ENCODE results near the gene ERBIN.

Gene ERBIN

DNA sequence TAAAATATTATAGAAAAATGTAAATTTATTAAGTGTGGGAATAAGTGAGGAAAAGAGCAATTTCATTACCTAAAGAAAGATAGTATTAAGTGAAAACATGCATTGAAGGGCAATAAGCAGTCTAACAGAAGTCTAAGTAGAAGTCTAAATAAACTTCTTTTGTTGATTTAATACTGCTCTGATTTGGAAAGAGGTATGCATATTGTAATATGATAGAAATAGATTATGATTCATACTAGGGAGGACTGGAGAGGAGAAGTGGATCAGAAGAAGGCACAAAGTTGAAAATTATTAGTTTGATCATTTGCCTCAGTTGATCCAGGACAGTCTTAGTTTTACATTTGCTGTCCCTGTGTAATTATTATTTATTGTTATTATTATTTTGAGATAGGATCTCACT is 6.6 kb upstream of the ERBIN start:
- no peak for DNase-seq
- no peaks in the 10 kb centered on the region for H3K27me3 ChIP-seq (ENCODE audit: control insufficient read depth in 1 of 2, insufficient read depth in 1 of 2, low read length in 2 of 2)
- H3K79me1 ChIP-seq (replicated peaks; ENCODE audit: low read length, poor library complexity, severe bottlenecking), result no peaks in the 10 kb centered on the region
- no peak overlapping the region for H3K4ac ChIP-seq (ENCODE audit: low read depth in 1 of 2, low read length in 2 of 2)
- no peak overlapping the region for H3K4me2 ChIP-seq (ENCODE audit: low read length, poor library complexity, severe bottlenecking)
- H2BK12ac ChIP-seq (ENCODE audit: low read length in 2 of 2), result no peak overlapping the region
- H3K23ac ChIP-seq (ENCODE audit: low read length in 2 of 2), result no peak overlapping the region
- no peak overlapping the region for H2AK5ac ChIP-seq (ENCODE audit: low read length, severe bottlenecking)
- no peak overlapping the region for H3K4me3 ChIP-seq (ENCODE audit: insufficient read depth in 1 of 2, low read depth in 1 of 2, low read length in 2 of 2)
- no peak overlapping the region for H3K18ac ChIP-seq (ENCODE audit: low read depth in 1 of 2, low read length in 2 of 2)
- no peak overlapping the region for H2BK5ac ChIP-seq (ENCODE audit: low read depth, low read length, poor library complexity, severe bottlenecking)
- H3K27ac ChIP-seq (ENCODE audit: low read length, poor library complexity, severe bottlenecking), result no peak overlapping the region
- no peaks in the 10 kb centered on the region for H3K36me3 ChIP-seq (ENCODE audit: control insufficient read depth in 1 of 2, insufficient read depth in 2 of 2, low read depth in 1 of 2, low read length in 2 of 2)
- no peak overlapping the region for H3K14ac ChIP-seq (ENCODE audit: low read length in 2 of 2)
- no peak overlapping the region for H2AFZ ChIP-seq (ENCODE audit: low read depth, low read length)
- H3K9me3 ChIP-seq (ENCODE audit: control insufficient read depth, low read length), result no peaks in the 10 kb centered on the region
- H3K9ac ChIP-seq (ENCODE audit: low read length), result no peak overlapping the region
- H4K91ac ChIP-seq (ENCODE audit: low read length), result no peak overlapping the region
- no peak overlapping the region for H2BK15ac ChIP-seq (ENCODE audit: low read depth, poor library complexity, severe bottlenecking)
- no peak overlapping the region for H4K8ac ChIP-seq (ENCODE audit: low read length)
- H2BK120ac ChIP-seq (ENCODE audit: low read depth, low read length), result no peak overlapping the region
- peaks cover 3% of the 10 kb centered on the region for H3K4me1 ChIP-seq (ENCODE audit: control insufficient read depth, insufficient read depth, low read depth, low read length)

DNA sequence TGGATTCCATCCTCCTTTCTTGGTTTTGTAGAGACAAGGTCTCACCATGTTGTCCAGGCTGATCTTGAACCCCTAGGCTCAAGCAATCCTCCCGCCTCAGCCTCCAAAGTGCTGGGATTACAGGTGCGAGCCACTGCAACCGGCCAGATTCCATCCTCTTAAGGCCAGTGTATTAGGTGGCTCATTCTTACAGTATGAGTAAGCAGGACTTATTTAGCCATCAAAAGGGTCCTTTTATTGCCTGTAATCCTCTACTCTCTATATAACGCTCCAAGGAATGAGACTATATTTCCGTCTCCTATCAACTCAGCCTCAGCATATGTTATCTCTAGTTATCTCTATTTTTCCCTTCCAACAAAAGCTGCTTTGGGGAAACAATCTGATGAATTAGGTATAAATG is 3.0 kb upstream of the ERBIN start:
- no peak overlapping the region for H2BK12ac ChIP-seq (ENCODE audit: low read length in 2 of 2)
- no peak overlapping the region for H4K8ac ChIP-seq (ENCODE audit: low read length)
- H2AK5ac ChIP-seq (ENCODE audit: low read length, severe bottlenecking), result no peak overlapping the region
- H3K23ac ChIP-seq (ENCODE audit: low read length in 2 of 2), result no peak overlapping the region
- H2BK120ac ChIP-seq (ENCODE audit: low read depth, low read length), result no peak overlapping the region
- no peak overlapping the region for H2AFZ ChIP-seq (ENCODE audit: low read depth, low read length)
- no peak overlapping the region for H4K91ac ChIP-seq (ENCODE audit: low read length)
- H3K4ac ChIP-seq (ENCODE audit: low read depth in 1 of 2, low read length in 2 of 2), result no peak overlapping the region
- H3K4me2 ChIP-seq (ENCODE audit: low read length, poor library complexity, severe bottlenecking), result no peak overlapping the region
- no peaks in the 10 kb centered on the region for H3K27me3 ChIP-seq (ENCODE audit: control insufficient read depth in 1 of 2, insufficient read depth in 1 of 2, low read length in 2 of 2)
- no peak overlapping the region for H3K9ac ChIP-seq (ENCODE audit: low read length)
- 94% methylated on average over 4 of the region's 5 CpGs for WGBS
- no peak overlapping the region for H3K14ac ChIP-seq (ENCODE audit: low read length in 2 of 2)
- H2BK5ac ChIP-seq (ENCODE audit: low read depth, low read length, poor library complexity, severe bottlenecking), result no peak overlapping the region
- no peak overlapping the region for H3K27ac ChIP-seq (ENCODE audit: low read length, poor library complexity, severe bottlenecking)
- no peak for DNase-seq
- no peaks in the 10 kb centered on the region for H3K9me3 ChIP-seq (ENCODE audit: control insufficient read depth, low read length)
- H2BK15ac ChIP-seq (ENCODE audit: low read depth, poor library complexity, severe bottlenecking), result no peak overlapping the region
- no peak overlapping the region for H3K4me3 ChIP-seq (ENCODE audit: insufficient read depth in 1 of 2, low read depth in 1 of 2, low read length in 2 of 2)
- H3K18ac ChIP-seq (ENCODE audit: low read depth in 1 of 2, low read length in 2 of 2), result no peak overlapping the region
- no peaks in the 10 kb centered on the region for H3K79me1 ChIP-seq (replicated peaks; ENCODE audit: low read length, poor library complexity, severe bottlenecking)
- H3K36me3 ChIP-seq (ENCODE audit: control insufficient read depth in 1 of 2, insufficient read depth in 2 of 2, low read depth in 1 of 2, low read length in 2 of 2), result no peaks in the 10 kb centered on the region
- H3K4me1 ChIP-seq (ENCODE audit: control insufficient read depth, insufficient read depth, low read depth, low read length), result peaks cover 6% of the 10 kb centered on the region

DNA sequence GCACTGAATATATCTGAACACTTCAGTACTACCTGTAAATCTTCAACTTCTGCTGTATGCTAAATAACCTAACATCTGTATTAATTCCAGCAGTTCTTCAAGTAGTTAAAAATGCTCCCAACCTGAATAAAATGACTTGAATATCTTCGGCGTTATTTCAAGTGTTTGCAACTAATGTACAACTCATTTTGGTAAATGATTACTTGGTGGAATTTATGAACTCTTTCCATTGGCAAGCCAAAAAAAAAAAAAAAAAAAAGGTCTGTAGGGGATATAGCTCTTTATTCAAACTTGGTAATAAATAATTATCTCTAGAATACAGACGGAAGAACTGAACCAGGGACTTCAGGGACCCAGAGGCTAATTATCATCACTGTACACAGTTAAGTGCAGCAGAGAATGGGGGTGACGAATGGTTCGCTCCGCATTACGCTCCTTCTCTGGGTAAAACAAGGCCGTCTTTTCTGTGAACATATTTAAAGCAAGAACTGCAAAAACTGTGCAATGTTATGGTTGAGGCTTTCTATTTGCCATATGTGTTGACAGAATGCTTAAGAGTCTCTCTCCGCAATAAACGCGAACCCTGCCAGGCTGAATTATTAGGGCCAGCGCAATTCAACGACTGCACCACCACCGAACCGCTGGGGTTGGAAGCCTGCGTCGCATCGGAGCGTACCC is 1.9 kb upstream of the ERBIN start:
- Histone ChIP-seq H3K9me3 (ENCODE audit: control insufficient read depth, low read length) (no peaks in the 10 kb centered on the region), H3K4ac (ENCODE audit: low read depth in 1 of 2, low read length in 2 of 2) (peak overlapping the region; percentile 84 to 95), H3K27me3 (ENCODE audit: control insufficient read depth in 1 of 2, insufficient read depth in 1 of 2, low read length in 2 of 2) (no peaks in the 10 kb centered on the region), H2BK12ac (ENCODE audit: low read length in 2 of 2) (peak overlapping the region; percentile 45 to 68), H4K91ac (ENCODE audit: low read length) (peak overlapping the region; percentile 54), H4K8ac (ENCODE audit: low read length) (peak overlapping the region; percentile 99), H3K79me1 (replicated peaks; ENCODE audit: low read length, poor library complexity, severe bottlenecking) (no peaks in the 10 kb centered on the region), H3K18ac (ENCODE audit: low read depth in 1 of 2, low read length in 2 of 2) (peak overlapping the region; percentile 83 to 99), H3K14ac (ENCODE audit: low read length in 2 of 2) (peak overlapping the region in 1 of 2 experiments; percentile 96), H3K36me3 (ENCODE audit: control insufficient read depth in 1 of 2, insufficient read depth in 2 of 2, low read depth in 1 of 2, low read length in 2 of 2) (no peaks in the 10 kb centered on the region), H3K4me2 (ENCODE audit: low read length, poor library complexity, severe bottlenecking) (peak overlapping the region; percentile 94), H2AFZ (ENCODE audit: low read depth, low read length) (peak overlapping the region; percentile 92), H2BK120ac (ENCODE audit: low read depth, low read length) (peak overlapping the region; percentile 91), H2BK15ac (ENCODE audit: low read depth, poor library complexity, severe bottlenecking) (peak overlapping the region; percentile 65), H3K4me1 (ENCODE audit: control insufficient read depth, insufficient read depth, low read depth, low read length) (peaks cover 6% of the 10 kb centered on the region), H2BK5ac (ENCODE audit: low read depth, low read length, poor library complexity, severe bottlenecking) (peak overlapping the region; percentile 94), H3K27ac (ENCODE audit: low read length, poor library complexity, severe bottlenecking) (peak overlapping the region; percentile 98), H3K4me3 (ENCODE audit: insufficient read depth in 1 of 2, low read depth in 1 of 2, low read length in 2 of 2) (peak overlapping the region; percentile 77 to 79), H3K23ac (ENCODE audit: low read length in 2 of 2) (no peak overlapping the region), H2AK5ac (ENCODE audit: low read length, severe bottlenecking) (peak overlapping the region; percentile 85), H3K9ac (ENCODE audit: low read length) (peak overlapping the region; percentile 87)
- 8% methylated on average over 17 of the region's 19 CpGs for WGBS
- DNase-seq, result no peak

DNA sequence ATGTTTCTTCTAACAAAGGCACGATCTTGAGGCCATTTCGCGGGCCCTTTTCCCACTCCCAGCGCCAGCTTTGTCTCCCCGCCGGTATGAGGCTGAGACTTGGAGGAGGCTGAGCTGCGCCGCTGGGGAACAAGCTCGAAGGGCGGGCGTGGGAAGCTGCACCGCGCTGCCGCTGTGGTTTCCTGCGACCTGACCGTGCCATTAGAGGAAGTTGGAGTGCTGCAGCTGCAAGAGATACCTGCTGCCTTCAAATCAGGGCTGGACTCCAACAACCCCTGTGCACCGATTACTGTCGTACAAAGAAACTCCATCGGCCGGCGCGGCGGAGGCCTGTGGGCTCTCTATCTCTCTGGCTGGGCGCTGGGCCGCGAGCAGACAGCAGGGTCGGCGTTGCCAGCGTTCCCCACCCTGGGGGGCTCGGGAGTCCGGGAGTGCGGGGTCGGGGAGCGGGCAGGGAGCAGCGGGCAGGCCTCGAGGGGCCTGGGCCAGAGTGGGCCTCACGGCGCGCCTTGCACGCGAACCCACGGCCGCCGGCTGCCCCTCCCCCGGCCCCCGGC is 1.3 kb upstream of the ERBIN start:
- Histone ChIP-seq H3K9ac (ENCODE audit: low read length) (peak overlapping the region; percentile 87), H2BK12ac (ENCODE audit: low read length in 2 of 2) (peak overlapping the region; percentile 45 to 68), H3K27ac (ENCODE audit: low read length, poor library complexity, severe bottlenecking) (peak overlapping the region; percentile 98), H2AK5ac (ENCODE audit: low read length, severe bottlenecking) (peak overlapping the region; percentile 85), H3K4me1 (ENCODE audit: control insufficient read depth, insufficient read depth, low read depth, low read length) (peaks cover 6% of the 10 kb centered on the region), H3K79me1 (replicated peaks; ENCODE audit: low read length, poor library complexity, severe bottlenecking) (no peaks in the 10 kb centered on the region), H3K18ac (ENCODE audit: low read depth in 1 of 2, low read length in 2 of 2) (peak overlapping the region; percentile 83 to 99), H3K4me3 (ENCODE audit: insufficient read depth in 1 of 2, low read depth in 1 of 2, low read length in 2 of 2) (peak overlapping the region; percentile 77 to 79), H4K91ac (ENCODE audit: low read length) (peak overlapping the region; percentile 55), H2BK15ac (ENCODE audit: low read depth, poor library complexity, severe bottlenecking) (peak overlapping the region; percentile 93), H2AFZ (ENCODE audit: low read depth, low read length) (peak overlapping the region; percentile 92), H2BK120ac (ENCODE audit: low read depth, low read length) (peak overlapping the region; percentile 91), H3K9me3 (ENCODE audit: control insufficient read depth, low read length) (no peaks in the 10 kb centered on the region), H3K27me3 (ENCODE audit: control insufficient read depth in 1 of 2, insufficient read depth in 1 of 2, low read length in 2 of 2) (no peaks in the 10 kb centered on the region), H2BK5ac (ENCODE audit: low read depth, low read length, poor library complexity, severe bottlenecking) (peak overlapping the region; percentile 94), H4K8ac (ENCODE audit: low read length) (peak overlapping the region; percentile 99), H3K36me3 (ENCODE audit: control insufficient read depth in 1 of 2, insufficient read depth in 2 of 2, low read depth in 1 of 2, low read length in 2 of 2) (peaks cover 0 to 4% of the 10 kb centered on the region in 2 experiments), H3K4me2 (ENCODE audit: low read length, poor library complexity, severe bottlenecking) (peak overlapping the region; percentile 94), H3K23ac (ENCODE audit: low read length in 2 of 2) (peak overlapping the region in 1 of 2 experiments; percentile 91), H3K4ac (ENCODE audit: low read depth in 1 of 2, low read length in 2 of 2) (peak overlapping the region; percentile 84 to 95), H3K14ac (ENCODE audit: low read length in 2 of 2) (peak overlapping the region; percentile 81 to 96)
- WGBS, result under 1% methylated on average over 39 of the region's 46 CpGs
- peak; percentile 83 for DNase-seq

Data from mesenchymal stem cell (in vitro differentiated cells and primary cell).